ENCODE data around the gene RASAL2.
A peak's percentile ranks its signal among the peaks of the same experiment; 100 is the strongest.
"Not testable (repeated sequence)": the region's sequence is repeated elsewhere in the genome, so short reads cannot be mapped to it uniquely, and the experiment has no call there.

The RASAL2 gene

DNA sequence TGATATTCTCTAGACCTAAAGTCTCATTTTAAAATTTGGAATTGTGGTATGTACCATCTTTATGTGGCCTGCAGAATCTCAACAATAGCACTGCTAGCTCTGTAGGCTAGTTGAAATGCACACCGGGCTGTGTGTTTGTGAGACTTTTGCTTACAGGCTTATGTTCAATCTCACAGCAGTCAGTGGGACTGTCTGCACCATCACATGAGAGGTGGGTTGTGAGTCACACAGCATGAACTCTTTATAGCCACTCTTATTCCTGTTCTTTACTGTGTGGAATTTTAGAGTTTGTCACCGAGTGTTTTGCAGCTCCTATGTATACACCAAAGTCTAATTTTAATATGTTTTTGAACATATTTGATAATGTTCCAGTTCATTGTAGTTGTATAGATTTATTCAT is 74.6 kb downstream of the RASAL2 start:
- Histone ChIP-seq H3K4me1 (ENCODE audit: insufficient read depth, low read length) (peaks cover 4% of the 10 kb centered on the region; the same call in 1 of the 2 replicates), H3K27ac (ENCODE audit: low read depth, low read length) (no peak overlapping the region), H3K9me3 (ENCODE audit: insufficient read depth, low read depth, low read length) (no peaks in the 10 kb centered on the region), H3K27me3 (ENCODE audit: insufficient read depth, low read length) (no peaks in the 10 kb centered on the region), H3K4me3 (ENCODE audit: low read length) (no peak overlapping the region), H3K9ac (ENCODE audit: low read depth, low read length) (no peak overlapping the region), H3K36me3 (ENCODE audit: insufficient read depth, low read length) (no peaks in the 10 kb centered on the region)
- 95% methylated on average over 1 of the region's 2 CpGs for WGBS

DNA sequence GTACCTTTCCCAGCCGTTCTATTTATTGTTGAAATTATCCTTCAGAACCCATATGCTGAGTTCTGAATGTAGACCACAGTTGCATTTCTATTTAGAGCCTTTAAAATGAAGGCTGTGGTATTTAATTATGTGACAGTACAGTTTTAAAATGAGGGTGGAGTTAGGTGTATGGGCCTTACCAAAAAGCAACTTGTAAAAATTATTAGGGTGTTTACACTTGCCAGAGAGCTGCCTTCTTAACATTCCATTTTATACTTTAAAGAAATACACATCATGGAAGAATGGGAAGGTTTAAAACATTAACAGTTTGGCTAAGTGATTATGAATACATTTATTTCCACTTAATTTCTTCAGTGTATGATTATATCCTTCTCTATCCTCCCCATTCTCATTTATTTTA is 75.7 kb downstream of the RASAL2 start:
- Histone ChIP-seq H3K9ac (ENCODE audit: low read depth, low read length) (no peak overlapping the region), H3K4me3 (ENCODE audit: low read length) (no peak overlapping the region), H3K9me3 (ENCODE audit: insufficient read depth, low read depth, low read length) (no peaks in the 10 kb centered on the region), H3K36me3 (ENCODE audit: insufficient read depth, low read length) (no peaks in the 10 kb centered on the region), H3K27ac (ENCODE audit: low read depth, low read length) (no peak overlapping the region), H3K4me1 (ENCODE audit: insufficient read depth, low read length) (peaks cover 7% of the 10 kb centered on the region), H3K27me3 (ENCODE audit: insufficient read depth, low read length) (no peaks in the 10 kb centered on the region)
- WGBS: 100% methylated on average over 1 of the region's 1 CpG

DNA sequence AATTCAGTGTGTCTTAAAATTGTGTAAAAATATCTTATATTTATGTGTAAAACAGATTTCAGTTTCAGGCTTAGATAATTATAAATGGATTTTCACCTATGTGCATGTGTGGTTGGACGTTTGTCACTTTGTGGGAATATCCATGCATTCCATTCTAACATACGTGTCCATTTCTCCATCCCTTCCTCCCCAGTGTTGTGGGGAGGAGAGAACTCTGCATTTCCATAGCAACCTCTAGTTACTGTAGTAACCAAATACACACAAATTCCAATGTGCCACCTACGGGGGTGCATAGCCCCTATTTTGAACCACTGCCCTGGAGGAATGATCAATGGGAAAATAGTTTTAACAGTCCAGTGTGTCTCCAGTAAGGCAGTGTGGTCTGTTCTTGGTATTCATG is 79.0 kb downstream of the RASAL2 start:
- Histone ChIP-seq H3K27me3 (ENCODE audit: insufficient read depth, low read length) (no peaks in the 10 kb centered on the region), H3K9me3 (ENCODE audit: insufficient read depth, low read depth, low read length) (no peaks in the 10 kb centered on the region), H3K9ac (ENCODE audit: low read depth, low read length) (no peak overlapping the region), H3K4me3 (ENCODE audit: low read length) (no peak overlapping the region), H3K27ac (ENCODE audit: low read depth, low read length) (no peak overlapping the region), H3K4me1 (ENCODE audit: insufficient read depth, low read length) (peaks cover 8% of the 10 kb centered on the region), H3K36me3 (ENCODE audit: insufficient read depth, low read length) (no peaks in the 10 kb centered on the region)
- 83% methylated on average over 1 of the region's 3 CpGs for WGBS

DNA sequence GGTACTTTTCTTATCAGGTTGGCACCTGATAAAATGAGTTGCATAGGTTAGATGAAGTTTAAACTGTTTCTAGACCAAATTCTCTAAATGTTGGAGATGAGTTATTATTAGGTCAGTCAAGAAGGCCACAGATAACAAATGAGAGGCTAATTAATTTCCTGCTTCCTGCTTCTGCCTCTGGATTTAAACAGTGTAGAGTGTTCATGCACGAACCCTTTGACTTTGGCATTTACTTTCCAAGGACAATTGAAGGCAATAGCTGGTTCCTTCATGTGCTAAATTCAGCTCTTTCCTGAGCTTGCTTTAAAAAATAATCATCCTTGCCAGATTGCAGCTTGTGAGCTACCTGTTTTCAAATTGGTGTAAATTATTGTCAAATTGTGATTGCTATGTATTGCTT is 80.6 kb downstream of the RASAL2 start:
- no peak overlapping the region for H3K9ac ChIP-seq (ENCODE audit: low read depth, low read length)
- H3K36me3 ChIP-seq (ENCODE audit: insufficient read depth, low read length): no peaks in the 10 kb centered on the region
- H3K4me3 ChIP-seq (ENCODE audit: low read length): no peak overlapping the region
- 81% methylated on average over 1 of the region's 1 CpG for WGBS
- no peaks in the 10 kb centered on the region for H3K9me3 ChIP-seq (ENCODE audit: insufficient read depth, low read depth, low read length)
- peaks cover 8% of the 10 kb centered on the region for H3K4me1 ChIP-seq (ENCODE audit: insufficient read depth, low read length)
- no peaks in the 10 kb centered on the region for H3K27me3 ChIP-seq (ENCODE audit: insufficient read depth, low read length)
- no peak overlapping the region for H3K27ac ChIP-seq (ENCODE audit: low read depth, low read length)

DNA sequence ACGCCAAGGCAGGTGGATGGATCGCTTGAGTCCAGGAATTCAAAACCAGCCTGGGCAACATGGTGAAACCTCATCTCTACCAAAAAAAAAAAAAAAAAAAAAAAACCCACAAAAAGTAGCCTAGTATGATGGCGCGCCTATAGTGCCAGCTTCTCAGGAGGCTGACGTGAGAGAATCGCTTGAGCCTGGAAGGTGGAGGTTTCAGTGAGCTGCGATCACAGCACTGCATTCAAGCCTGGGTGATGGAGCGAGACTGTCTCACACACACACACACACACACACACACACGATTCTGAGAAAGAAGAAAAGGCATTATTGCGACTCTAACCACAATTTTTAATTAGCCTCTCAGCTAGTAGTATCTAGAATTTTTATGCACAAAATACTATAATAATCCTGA is 86.5 kb downstream of the RASAL2 start:
- Histone ChIP-seq H3K27me3 (ENCODE audit: insufficient read depth, low read length) (no peaks in the 10 kb centered on the region), H3K27ac (ENCODE audit: low read depth, low read length) (no peak overlapping the region)
- 88% methylated on average over 9 of the region's 10 CpGs for WGBS

DNA sequence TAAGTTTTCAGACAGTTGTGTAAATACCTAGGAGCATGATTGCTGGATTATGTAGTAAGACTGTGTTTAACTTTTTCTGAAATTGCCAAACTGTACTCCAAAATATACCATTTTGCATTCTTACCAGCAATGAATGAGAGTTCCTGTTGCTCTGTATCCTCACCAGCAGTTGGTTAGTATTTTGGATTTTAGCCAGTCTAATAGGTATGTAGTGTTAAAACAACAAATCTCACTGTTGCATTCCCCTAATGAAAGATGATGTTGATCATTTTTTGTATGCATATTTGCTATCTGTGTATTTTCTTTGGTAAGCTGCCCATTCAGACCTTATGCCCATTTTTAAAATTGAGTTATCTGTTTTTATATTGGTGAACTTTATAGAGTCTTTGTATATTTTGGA is 89.9 kb downstream of the RASAL2 start:
- Histone ChIP-seq H3K9me3 (ENCODE audit: insufficient read depth, low read depth, low read length) (no peaks in the 10 kb centered on the region), H3K9ac (ENCODE audit: low read depth, low read length) (no peak overlapping the region), H3K4me1 (ENCODE audit: insufficient read depth, low read length) (no peaks in the 10 kb centered on the region), H3K27me3 (ENCODE audit: insufficient read depth, low read length) (no peaks in the 10 kb centered on the region), H3K4me3 (ENCODE audit: low read length) (no peak overlapping the region), H3K27ac (ENCODE audit: low read depth, low read length) (no peak overlapping the region), H3K36me3 (ENCODE audit: insufficient read depth, low read length) (no peaks in the 10 kb centered on the region)

More for the DNA sequence above, 86.5 kb downstream of the RASAL2 start:
- Histone ChIP-seq H3K9ac (ENCODE audit: low read depth, low read length) (no peak overlapping the region), H3K4me1 (ENCODE audit: insufficient read depth, low read length) (no peaks in the 10 kb centered on the region), H3K36me3 (ENCODE audit: insufficient read depth, low read length) (no peaks in the 10 kb centered on the region), H3K9me3 (ENCODE audit: insufficient read depth, low read depth, low read length) (no peaks in the 10 kb centered on the region), H3K4me3 (ENCODE audit: low read length) (no peak overlapping the region)

DNA sequence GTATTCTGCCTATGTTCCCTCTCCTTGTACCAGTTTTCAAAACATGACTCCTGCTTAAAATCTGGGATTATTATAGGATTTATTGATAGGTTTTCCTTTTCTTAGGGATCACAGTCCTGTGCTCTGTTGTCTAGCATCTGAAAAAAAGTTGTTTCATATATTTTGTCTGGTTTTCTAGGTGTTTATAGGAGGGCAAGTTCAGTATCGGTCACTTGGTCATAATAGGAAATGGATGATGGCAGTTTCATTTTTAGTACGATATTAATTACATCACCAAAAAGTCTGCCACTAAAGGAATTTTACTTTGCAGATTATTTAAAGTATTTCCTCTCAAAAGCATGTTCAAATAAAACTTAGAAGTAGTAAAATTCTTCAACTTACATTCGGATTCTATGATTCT is 94.4 kb downstream of the RASAL2 start:
- Histone ChIP-seq H3K27me3 (ENCODE audit: insufficient read depth, low read length) (no peaks in the 10 kb centered on the region), H3K9ac (ENCODE audit: low read depth, low read length) (no peak overlapping the region), H3K27ac (ENCODE audit: low read depth, low read length) (no peak overlapping the region), H3K36me3 (ENCODE audit: insufficient read depth, low read length) (no peaks in the 10 kb centered on the region), H3K4me1 (ENCODE audit: insufficient read depth, low read length) (peaks cover 6% of the 10 kb centered on the region; the same call in 1 of the 2 replicates), H3K4me3 (ENCODE audit: low read length) (no peak overlapping the region), H3K9me3 (ENCODE audit: insufficient read depth, low read depth, low read length) (no peaks in the 10 kb centered on the region)
- WGBS: 100% methylated on average over 1 of the region's 3 CpGs

DNA sequence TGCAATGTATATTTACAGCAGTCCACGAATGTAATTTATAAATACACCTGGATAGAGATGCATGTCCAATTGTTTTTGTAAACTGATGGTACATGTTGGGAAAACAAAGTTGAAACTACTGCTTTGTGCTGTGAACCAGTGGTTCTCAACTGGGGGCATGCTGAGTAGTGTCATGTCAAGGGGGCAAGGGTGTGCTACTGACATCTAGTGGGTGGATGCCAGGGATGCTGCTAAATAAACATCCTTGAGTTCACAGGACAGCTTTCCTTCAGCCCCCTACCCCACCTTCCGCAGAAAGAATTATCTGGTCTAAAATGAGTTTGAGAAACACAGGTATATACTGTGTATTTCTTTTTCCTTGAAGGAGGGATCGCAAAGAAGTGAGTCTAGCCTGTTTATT is 95.9 kb downstream of the RASAL2 start:
- H3K9ac ChIP-seq (ENCODE audit: low read depth, low read length): no peak overlapping the region
- no peak overlapping the region for H3K27ac ChIP-seq (ENCODE audit: low read depth, low read length)
- no peaks in the 10 kb centered on the region for H3K27me3 ChIP-seq (ENCODE audit: insufficient read depth, low read length)
- peaks cover 6% of the 10 kb centered on the region; the same call in 1 of the 2 replicates for H3K4me1 ChIP-seq (ENCODE audit: insufficient read depth, low read length)
- WGBS: 72% methylated on average over 2 of the region's 3 CpGs
- no peaks in the 10 kb centered on the region for H3K36me3 ChIP-seq (ENCODE audit: insufficient read depth, low read length)
- H3K9me3 ChIP-seq (ENCODE audit: insufficient read depth, low read depth, low read length): no peaks in the 10 kb centered on the region
- H3K4me3 ChIP-seq (ENCODE audit: low read length): no peak overlapping the region

DNA sequence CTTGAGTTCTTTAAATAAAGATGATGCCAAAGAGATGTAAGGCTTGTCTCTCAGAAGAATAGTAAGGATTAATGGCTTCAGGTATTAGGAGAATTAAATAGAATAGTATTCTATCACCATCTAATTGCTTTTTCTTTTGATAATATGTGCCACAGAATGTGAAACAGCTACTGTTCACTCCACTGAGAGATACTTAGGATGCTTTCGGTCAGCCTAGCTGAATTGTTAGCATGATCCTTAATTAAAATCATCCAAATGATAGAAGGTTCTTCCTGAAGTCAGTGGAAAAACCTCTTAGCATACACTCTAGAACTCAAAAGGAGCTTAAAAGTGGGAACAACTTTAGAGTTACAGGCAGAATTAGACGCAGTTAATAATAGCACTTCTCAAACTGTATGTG is 97.0 kb downstream of the RASAL2 start:
- H3K36me3 ChIP-seq (ENCODE audit: insufficient read depth, low read length): no peaks in the 10 kb centered on the region
- WGBS: 76% methylated on average over 2 of the region's 2 CpGs
- H3K9ac ChIP-seq (ENCODE audit: low read depth, low read length): no peak overlapping the region
- no peaks in the 10 kb centered on the region for H3K9me3 ChIP-seq (ENCODE audit: insufficient read depth, low read depth, low read length)
- H3K27ac ChIP-seq (ENCODE audit: low read depth, low read length): no peak overlapping the region
- H3K27me3 ChIP-seq (ENCODE audit: insufficient read depth, low read length): no peaks in the 10 kb centered on the region
- peaks cover 6% of the 10 kb centered on the region; the same call in 1 of the 2 replicates for H3K4me1 ChIP-seq (ENCODE audit: insufficient read depth, low read length)
- H3K4me3 ChIP-seq (ENCODE audit: low read length): no peak overlapping the region

DNA sequence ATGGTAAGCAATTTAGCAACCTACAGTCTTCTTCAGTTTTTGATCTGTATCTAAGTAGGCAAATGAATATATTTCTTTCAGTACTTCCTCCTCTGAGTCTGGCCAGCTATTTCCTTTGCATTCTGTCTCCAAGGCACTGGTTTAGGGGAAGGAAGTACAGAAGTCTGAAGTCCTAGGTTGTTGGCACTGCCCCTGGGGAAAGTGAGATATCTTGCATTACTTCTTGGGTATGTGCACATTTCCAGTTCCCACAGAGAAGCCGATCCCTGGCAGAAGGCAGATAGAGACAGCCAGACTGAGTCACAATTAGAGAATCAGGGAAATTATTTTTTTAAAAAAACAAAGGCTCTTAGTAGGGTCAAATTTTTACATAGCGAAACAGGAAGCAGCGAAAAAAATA is 98.8 kb downstream of the RASAL2 start:
- Histone ChIP-seq H3K9ac (ENCODE audit: low read depth, low read length) (0 out of 2 replicates have a peak overlapping the region, but pooled peaks have one; percentile 5), H3K4me1 (ENCODE audit: insufficient read depth, low read length) (peaks cover 6% of the 10 kb centered on the region; the same call in 1 of the 2 replicates), H3K27me3 (ENCODE audit: insufficient read depth, low read length) (no peaks in the 10 kb centered on the region), H3K9me3 (ENCODE audit: insufficient read depth, low read depth, low read length) (0 out of 2 replicates have a peak, but pooled peaks cover 3% of the 10 kb centered on the region), H3K36me3 (ENCODE audit: insufficient read depth, low read length) (no peaks in the 10 kb centered on the region), H3K4me3 (ENCODE audit: low read length) (no peak overlapping the region), H3K27ac (ENCODE audit: low read depth, low read length) (no peak overlapping the region)
- 91% methylated on average over 3 of the region's 3 CpGs for WGBS

DNA sequence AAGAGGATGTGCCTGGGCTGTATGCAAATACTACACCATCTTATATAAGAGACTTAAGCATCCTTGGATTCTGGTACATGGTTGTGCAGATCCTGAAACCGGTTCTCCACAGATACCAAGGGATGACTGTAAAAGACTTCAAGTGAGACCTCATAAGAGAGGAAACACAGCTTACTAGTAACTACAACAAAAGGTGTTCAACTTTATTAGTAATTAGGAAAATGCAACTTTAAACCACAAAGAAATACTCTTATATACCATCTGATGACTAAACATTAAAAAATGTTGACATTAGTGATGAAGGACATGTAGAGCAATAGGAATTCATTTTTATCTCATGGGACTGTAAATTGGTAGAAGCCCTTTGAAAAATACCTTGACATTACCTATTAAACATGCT is 102.7 kb downstream of the RASAL2 start:
- Histone ChIP-seq H3K4me1 (ENCODE audit: insufficient read depth, low read length) (peaks cover 6% of the 10 kb centered on the region; the same call in 1 of the 2 replicates), H3K27ac (ENCODE audit: low read depth, low read length) (no peak overlapping the region), H3K4me3 (ENCODE audit: low read length) (no peak overlapping the region), H3K9ac (ENCODE audit: low read depth, low read length) (no peak overlapping the region), H3K27me3 (ENCODE audit: insufficient read depth, low read length) (no peaks in the 10 kb centered on the region), H3K9me3 (ENCODE audit: insufficient read depth, low read depth, low read length) (peaks cover 17% of the 10 kb centered on the region), H3K36me3 (ENCODE audit: insufficient read depth, low read length) (no peaks in the 10 kb centered on the region; the same call in 1 of the 2 replicates)
- WGBS: 100% methylated on average over 1 of the region's 1 CpG

DNA sequence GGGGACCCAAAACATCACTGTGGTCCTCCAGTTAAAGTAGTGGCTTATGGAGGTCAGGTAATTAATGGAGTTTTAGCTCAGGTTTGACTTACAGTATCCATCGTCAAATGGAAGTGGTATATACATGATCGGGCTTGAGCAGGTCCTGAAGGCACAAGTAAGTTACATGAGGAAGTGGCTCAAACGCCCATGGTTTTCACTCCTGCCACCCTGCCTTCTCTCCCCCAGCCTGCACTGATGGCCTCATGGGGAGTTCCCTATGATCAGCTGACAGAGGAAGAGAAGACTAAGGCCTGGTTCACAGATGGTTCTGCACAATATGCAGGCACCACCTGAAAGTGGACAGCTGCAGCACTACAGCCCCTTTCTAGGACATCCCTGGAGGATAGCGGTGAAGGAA is 108.2 kb downstream of the RASAL2 start:
- not testable (repeated sequence) for H3K27ac ChIP-seq (ENCODE audit: low read depth, low read length); H3K4me1 ChIP-seq (ENCODE audit: insufficient read depth, low read length); H3K27me3 ChIP-seq (ENCODE audit: insufficient read depth, low read length); H3K4me3 ChIP-seq (ENCODE audit: low read length); H3K9ac ChIP-seq (ENCODE audit: low read depth, low read length); H3K36me3 ChIP-seq (ENCODE audit: insufficient read depth, low read length)
- peaks cover 23% of the 10 kb centered on the region for H3K9me3 ChIP-seq (ENCODE audit: insufficient read depth, low read depth, low read length)
- WGBS: 92% methylated on average over 4 of the region's 4 CpGs
